Activated CD8-positive, alpha-beta memory T cell treated with anti-CD3 and anti-CD28 coated beads, Interleukin-2, amount 50 U/mL, for 24 hours (primary cell): Measurements from ENCODE around the gene RAB12.
"Not testable (repeated sequence)": the region's sequence is repeated elsewhere in the genome, so short reads cannot be mapped to it uniquely, and the experiment has no call there.

Experiments
- DNase-seq: peaks from one replicate; pipeline ENCODE4 v3.0.0-alpha.2; 2020; ENCODE audit errors: extremely low read depth

The RAB12 gene

GRCh38 chr18:8611916-8612576 lies 2.8 kb downstream of the RAB12 start:
- DNase-seq = no peak

DNA sequence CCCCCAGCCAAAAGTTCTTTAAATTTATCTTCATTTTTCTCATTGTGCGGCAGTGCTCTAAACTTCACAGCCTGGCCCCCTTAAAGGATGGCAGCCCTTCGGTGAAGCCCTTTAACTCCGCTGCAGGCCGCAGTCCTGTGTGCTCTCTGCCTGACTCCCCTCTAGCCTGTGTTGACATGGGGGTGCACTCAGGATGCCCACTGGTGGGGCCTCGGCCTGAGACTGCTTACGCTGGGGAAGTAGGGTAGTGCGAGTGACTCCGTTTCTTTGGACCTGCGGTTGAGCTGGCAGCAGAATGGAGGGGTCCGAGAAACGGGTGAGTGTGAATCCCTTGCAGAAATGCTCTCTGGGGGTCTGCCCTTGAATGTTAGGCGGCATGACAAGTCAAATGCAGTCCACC lies 5.6 kb downstream of the RAB12 start:
- DNase-seq = no peak

DNA sequence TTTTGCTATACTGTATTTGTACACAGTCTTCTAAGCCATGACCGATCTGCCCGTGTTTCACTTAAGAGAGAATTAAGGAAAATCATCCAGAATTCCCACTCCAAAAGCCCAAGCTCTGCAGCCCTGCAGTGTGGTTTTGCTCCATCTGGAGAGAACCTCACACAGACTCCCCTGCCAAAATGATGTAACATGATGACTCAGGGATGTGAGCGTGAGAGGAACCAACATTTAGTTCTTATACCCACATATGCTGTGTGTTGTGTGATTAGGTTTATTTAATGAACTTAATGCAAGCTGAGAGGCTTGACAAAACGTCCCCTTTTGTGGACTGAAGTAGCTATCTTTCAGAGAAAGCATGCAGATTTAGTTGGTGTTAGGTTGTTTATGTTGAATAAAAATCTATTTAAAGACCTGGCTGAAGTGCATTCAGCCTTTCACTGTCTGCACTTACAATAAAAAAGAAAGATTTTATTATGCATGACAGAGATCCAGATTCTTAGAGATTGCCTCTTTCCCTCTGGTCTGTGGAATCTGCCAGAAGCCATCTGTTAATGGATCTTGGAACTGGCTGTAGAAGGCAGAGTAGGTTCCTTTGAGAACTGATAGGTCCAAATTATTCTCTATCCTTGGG lies 6.3 kb downstream of the RAB12 start:
- DNase-seq = no peak

GRCh38 chr18:8616028-8616401 lies 6.8 kb downstream of the RAB12 start:
- no peak for DNase-seq

GRCh38 chr18:8617907-8618306 lies 8.7 kb downstream of the RAB12 start:
- DNase-seq = no peak

DNA sequence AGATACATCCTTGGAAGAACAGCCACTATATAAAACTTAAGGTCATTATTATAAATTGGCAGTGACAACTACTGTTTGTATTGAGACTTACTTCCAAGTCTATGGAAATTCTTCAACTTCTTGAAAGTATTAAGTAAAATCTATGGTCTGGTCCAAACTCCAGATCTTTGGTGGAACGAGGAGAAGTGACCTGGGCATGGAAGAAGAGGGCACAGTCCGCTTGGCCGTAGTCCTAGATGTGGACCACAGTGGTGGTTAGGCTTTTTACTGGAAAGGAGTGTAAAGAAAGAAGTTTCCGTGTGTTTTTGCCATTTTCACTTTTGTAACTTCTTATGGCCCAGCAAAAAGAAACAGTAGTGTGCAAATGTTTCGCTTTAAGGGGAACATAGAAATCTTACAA lies 9.8 kb downstream of the RAB12 start:
- no peak for DNase-seq

GRCh38 chr18:8619835-8620577 lies 10.8 kb downstream of the RAB12 start:
- no peak for DNase-seq

GRCh38 chr18:8620845-8621244 lies 11.6 kb downstream of the RAB12 start:
- DNase-seq = no peak

DNA sequence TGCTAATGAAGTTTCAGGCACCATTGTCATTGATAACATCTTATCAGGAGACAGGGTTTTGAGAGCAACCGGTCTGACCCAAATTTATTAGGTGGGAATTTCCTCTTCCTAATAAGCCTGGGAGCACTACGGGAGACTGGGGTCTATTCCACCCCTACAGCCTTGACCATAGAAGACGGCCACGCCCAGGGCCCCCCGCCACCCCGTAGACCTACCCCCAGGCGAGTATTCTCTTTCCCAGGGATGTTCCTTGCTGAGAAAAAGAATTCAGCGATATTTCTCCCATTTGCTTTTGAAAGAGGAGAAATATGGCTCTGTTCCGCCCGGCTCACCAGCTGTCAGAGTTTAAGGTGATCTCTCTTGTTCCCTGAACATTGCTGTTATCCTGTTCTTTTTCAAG lies 13.4 kb downstream of the RAB12 start:
- DNase-seq = not testable (repeated sequence)

DNA sequence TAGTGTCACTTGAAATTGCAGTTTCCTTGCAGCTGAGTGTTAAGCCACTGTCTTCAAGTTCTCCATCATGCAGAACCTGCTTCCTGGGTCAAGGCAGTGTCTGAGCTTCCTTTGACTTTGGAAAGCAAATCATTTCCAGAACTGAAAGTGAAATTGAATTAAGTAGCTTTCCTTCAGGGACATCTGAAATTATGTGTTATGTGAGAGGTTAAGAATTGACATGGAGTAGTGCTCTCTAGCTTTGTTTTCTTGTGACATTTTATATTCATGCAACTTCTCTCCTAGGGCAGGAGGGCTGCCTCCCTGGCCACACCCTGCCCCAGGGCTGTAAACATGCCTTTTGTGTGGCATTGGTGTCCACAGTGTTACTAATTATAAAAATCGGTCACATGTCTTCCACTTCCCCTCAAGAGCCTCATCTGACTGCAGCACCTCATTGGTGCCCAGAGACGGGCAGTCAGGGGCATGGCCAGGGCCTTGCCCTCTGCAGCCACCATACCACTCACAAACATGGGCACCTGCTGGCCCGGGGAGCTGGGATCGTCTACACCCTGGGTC lies 14.4 kb downstream of the RAB12 start:
- DNase-seq = no peak

- no peak for DNase-seq
These were observed 16.3 kb downstream of the RAB12 start for GRCh38 chr18:8625461-8626092.

GRCh38 chr18:8626414-8627106 lies 17.3 kb downstream of the RAB12 start:
- no peak for DNase-seq

GRCh38 chr18:8627107-8627472 lies 17.9 kb downstream of the RAB12 start:
- DNase-seq = no peak

DNA sequence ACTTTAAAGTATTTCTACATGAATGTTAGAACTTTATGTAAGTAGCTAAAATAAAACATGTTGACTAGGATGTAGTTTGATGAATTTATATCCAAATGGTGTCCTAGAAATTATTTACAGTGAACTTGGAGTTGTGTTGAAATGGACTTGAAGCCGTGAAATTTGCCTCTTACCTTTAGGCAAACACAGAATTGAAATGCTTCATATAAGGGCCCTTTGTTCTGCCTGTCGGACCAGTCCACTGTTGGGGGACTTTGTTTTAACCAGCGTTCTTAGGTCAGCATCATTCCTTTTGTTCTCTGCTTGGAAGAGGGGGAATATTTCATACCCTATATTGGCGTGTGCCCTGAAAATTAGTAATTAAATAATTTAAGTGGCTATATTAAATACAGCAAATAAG lies 18.3 kb downstream of the RAB12 start:
- no peak for DNase-seq

GRCh38 chr18:8629602-8630001 lies 20.4 kb downstream of the RAB12 start:
- DNase-seq = no peak

DNA sequence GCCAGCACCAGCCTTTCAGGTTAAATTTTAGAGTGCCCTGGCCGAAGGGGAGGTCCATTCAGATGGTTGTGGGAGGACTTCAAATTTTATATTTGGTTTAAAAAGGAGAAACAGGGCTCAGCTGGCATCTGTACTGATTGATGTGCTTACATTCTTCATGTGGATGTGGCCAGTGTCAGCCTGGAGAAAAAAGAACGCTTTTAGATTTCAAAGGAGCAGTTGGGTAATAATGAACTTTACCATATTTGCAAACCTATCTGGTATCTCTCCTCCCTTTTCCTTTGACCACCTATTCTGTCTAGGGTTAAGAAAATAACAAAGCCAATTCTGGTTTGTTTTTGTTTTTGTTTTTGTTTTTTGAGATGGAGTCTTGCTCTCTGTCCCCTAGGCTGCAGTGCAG lies 21.3 kb downstream of the RAB12 start:
- DNase-seq = no peak

DNA sequence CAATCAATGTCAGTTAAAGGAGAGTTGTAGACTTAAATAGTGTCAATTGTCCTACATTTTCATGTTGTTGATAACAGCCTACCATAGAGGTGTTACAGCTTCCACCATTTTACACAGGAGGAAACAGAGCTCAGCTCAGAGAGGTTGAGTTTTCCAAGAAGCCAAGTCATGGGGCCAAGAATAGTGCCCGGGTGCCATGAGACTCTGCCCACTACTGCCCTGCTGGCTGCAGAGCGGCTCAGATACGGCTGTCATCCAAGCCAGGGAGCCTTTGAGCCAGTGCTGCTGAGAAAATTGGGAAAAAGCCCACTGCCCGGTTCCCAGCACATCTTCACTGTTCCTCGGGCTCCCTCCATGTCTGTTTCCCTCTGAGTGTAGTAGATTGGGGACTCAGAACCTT lies 22.0 kb downstream of the RAB12 start:
- DNase-seq = no peak

DNA sequence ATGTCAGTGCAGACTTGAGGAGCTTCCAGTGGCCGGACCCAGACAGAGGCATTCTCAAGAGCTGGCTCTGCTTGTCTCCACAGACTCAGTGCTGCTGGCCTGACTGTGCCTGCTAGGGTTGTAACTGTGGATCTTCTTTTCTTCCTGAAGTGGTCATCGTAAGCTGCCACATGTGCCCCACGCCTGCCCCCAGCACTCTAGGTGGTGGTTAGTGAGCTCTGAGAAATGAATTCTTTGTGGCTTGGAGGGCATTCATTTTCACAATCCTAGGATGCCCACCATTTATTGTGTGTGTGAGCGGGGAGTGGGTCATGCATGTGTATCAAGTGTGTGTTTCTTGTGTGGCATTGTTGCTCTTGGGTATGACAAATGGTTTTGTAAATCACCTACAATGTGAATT lies 23.1 kb downstream of the RAB12 start:
- no peak for DNase-seq

- no peak for DNase-seq
These were observed 25.3 kb downstream of the RAB12 start for GRCh38 chr18:8634508-8634907.

- DNase-seq = no peak
These were observed 25.9 kb downstream of the RAB12 start for GRCh38 chr18:8635087-8635486.

DNA sequence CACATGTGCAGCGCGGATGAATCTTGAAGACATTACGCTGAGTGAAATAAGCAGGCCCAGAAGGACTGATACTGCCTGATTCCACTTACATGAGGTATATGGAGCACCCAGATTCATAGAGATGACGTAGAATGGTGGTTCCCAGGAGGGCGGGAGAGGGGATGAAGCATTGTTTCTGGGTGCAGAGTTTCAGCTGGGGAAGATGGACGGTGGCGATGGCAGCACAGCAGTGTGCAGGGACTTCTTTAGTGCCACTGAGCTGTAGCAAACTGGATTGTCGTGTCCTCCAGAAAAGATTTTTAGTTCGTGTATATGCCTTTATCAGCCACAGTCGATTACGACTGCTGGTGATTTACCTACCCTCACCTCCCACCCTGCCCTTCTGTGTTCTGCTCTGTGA lies 30.5 kb downstream of the RAB12 start:
- no peak for DNase-seq

DNA sequence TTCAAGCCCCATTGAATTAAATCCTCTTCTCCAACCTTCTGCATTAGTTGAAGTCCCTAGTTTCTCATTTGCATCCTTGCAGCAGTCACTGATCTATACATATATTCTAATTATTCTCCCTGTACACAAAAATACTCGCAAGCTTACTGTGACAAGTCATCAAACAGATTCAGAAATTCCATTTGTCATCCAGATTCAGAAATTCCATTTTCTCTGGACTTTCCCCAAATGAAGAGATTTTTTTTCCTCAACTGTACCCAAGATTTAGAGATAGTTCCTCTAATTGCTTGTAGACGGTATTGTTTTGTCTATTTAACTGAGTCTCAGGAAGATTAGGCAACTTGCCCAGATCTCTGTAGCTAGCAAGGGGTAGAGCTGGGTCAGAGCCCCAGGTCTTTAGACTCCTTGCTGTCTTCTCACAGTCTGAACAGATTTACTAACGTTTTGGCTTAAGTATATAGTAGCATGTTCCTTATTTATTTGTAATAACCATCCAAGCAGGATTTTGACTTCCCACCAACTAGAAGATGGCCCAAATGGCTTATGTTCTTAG lies 34.2 kb downstream of the RAB12 start:
- no peak for DNase-seq
